NCI-H2081 (cell line): ENCODE data around the gene MSANTD7.

Experiments used
- DNase-seq, 2 experiments: peaks; one replicate each; lab custom pipeline; 2025; lab: John Stamatoyannopoulos, UW

Gene MSANTD7

GRCh38 chr10:14880229-14880628 is 42.1 kb downstream of the MSANTD7 start:
- DNase-seq = no peak

- no peak for DNase-seq
Measured at GRCh38 chr10:14884082-14884481, 46.0 kb downstream of the MSANTD7 start.
